Tibial nerve (tissue), 4 donors: ENCODE measurements around the gene OTUD5.

Source experiments
- EP300 ChIP-seq, 2 donors: sonication (generic); formaldehyde crosslinking; IDR thresholded peaks; one replicate each; pipeline ENCODE4 v1.6.1; 2017; ENCODE audit warnings: antibody characterized with exemption in 2 of 2, mild to moderate bottlenecking in 1 of 2
- POLR2A ChIP-seq, 2 donors: fragments of 450-650 bp; IDR thresholded peaks; one replicate each; pipeline ENCODE4 v1.6.1; 2017; ENCODE audit warnings: antibody characterized with exemption in 2 of 2, mild to moderate bottlenecking in 2 of 2, moderate library complexity in 2 of 2
- TF ChIP-seq, protein P1 (sequence below), 5 experiments: fragments of 200-600 bp in 3 of 5; fragments of 450-650 bp in 2 of 5; sonication (generic) in 3 of 5; IDR thresholded peaks; one replicate each; pipeline ENCODE4 v1.5.1; 2016 to 2019; ENCODE audit warnings: antibody characterized with exemption in 5 of 5, mild to moderate bottlenecking in 3 of 5, moderate library complexity in 2 of 5

GRCh38 chrX:48897157-48897624 is 60.2 kb downstream of the OTUD5 start:
- TF ChIP-seq, protein P1, sequence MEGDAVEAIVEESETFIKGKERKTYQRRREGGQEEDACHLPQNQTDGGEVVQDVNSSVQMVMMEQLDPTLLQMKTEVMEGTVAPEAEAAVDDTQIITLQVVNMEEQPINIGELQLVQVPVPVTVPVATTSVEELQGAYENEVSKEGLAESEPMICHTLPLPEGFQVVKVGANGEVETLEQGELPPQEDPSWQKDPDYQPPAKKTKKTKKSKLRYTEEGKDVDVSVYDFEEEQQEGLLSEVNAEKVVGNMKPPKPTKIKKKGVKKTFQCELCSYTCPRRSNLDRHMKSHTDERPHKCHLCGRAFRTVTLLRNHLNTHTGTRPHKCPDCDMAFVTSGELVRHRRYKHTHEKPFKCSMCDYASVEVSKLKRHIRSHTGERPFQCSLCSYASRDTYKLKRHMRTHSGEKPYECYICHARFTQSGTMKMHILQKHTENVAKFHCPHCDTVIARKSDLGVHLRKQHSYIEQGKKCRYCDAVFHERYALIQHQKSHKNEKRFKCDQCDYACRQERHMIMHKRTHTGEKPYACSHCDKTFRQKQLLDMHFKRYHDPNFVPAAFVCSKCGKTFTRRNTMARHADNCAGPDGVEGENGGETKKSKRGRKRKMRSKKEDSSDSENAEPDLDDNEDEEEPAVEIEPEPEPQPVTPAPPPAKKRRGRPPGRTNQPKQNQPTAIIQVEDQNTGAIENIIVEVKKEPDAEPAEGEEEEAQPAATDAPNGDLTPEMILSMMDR (IDR thresholded peaks at IDR 0.05): no peak
- TF ChIP-seq POLR2A (IDR thresholded peaks at IDR 0.05) (no peak), EP300 (IDR thresholded peaks at IDR 0.05) (no peak)
